Heart right ventricle (tissue), 16 donors: Measurements from ENCODE around the gene ADGRL3. TPM values are rescaled to one million over a fixed set of nuclear protein-coding genes. Genes with fewer than 3 reads are reported as not detected.

ENCODE experiments used
- ATAC-seq, 8 donors: fragments of 200-7000 bp; cut with Tn5 transposase; one replicate each; pipeline ENCODE4 v1.9.1; 2020; ENCODE audit warnings: mild to moderate bottlenecking in 8 of 8, moderate library complexity in 8 of 8, moderate number of reproducible peaks in 1 of 8
- DNase-seq, 2 donors: peaks; one replicate each; pipeline ENCODE4 v3.0.0-alpha.2; 2020
- H3K27ac ChIP-seq, 10 donors: fragments of 200-600 bp; sonication (generic) in 2 of 10; one replicate each; pipeline versions ENCODE4 v1.5.0 to v1.8.0; 2020 to 2022; ENCODE audit warnings: mild to moderate bottlenecking in 3 of 10
- H3K27me3 ChIP-seq, 7 donors: fragments of 200-600 bp; one replicate each; pipeline ENCODE4 v1.8.0; 2021 to 2022; ENCODE audit warnings: mild to moderate bottlenecking in 2 of 7
- H3K36me3 ChIP-seq, 9 donors: fragments of 200-600 bp; sonication (generic) in 1 of 9; one replicate each; pipeline versions ENCODE4 v1.5.0 to v1.8.0; 2020 to 2022; ENCODE audit warnings: mild to moderate bottlenecking in 2 of 9
- H3K4me1 ChIP-seq, 9 donors: fragments of 200-600 bp; sonication (generic) in 1 of 9; one replicate each; pipeline versions ENCODE4 v1.5.0 to v1.8.0; 2020 to 2022; ENCODE audit warnings: mild to moderate bottlenecking in 4 of 9
- H3K4me3 ChIP-seq, 10 donors: fragments of 200-600 bp; sonication (generic) in 2 of 10; one replicate each; pipeline versions ENCODE4 v1.5.0 to v1.8.0; 2020 to 2022; ENCODE audit warnings: mild to moderate bottlenecking in 7 of 10, moderate library complexity in 2 of 10
- H3K9me3 ChIP-seq, 11 donors: fragments of 200-600 bp in 10 of 11; sonication (generic) in 2 of 11; one replicate each; pipeline versions ENCODE4 v1.5.0 to v1.8.0; 2013 to 2022; ENCODE audit warnings: mild to moderate bottlenecking in 2 of 11, control low read depth in 1 of 11, moderate library complexity in 1 of 11
- WGBS, 2 donors: extraction: QIAGEN DNeasy Blood & Tissue Kit; methylation state at CpG; one replicate each; pipeline ENCODE4 v1.1.7; 2013; ENCODE audit warnings: inconsistent platforms in 1 of 2; 5-methylcytosine and 5-hydroxymethylcytosine counted together
- intact Hi-C, 10 donors: fragments of 100-400 bp; cut with DNase I; formaldehyde crosslinking; loops; one replicate each; pipeline versions ENCODE4 v1.11.1 to v1.14.2; 2022
- polyA plus RNA-seq, 2 donors: library from polyadenylated mRNA; stranded (reverse); fragments of 200-250 nt; gene quantifications; one replicate each; pipeline ENCODE4 v1.2.3, GENCODE V29; 2013
- total RNA-seq, 10 donors: library from RNA; stranded (reverse); fragmentation: NEBNext Ultra II Directional in 3 of 10; extraction: Animal tissue kit (Norgen Biotek cat#: 25700) in 3 of 10; gene quantifications; one replicate each; pipeline versions ENCODE4 v1.2.1 to v1.2.4, GENCODE V29; 2021 to 2023
- TF ChIP-seq, protein P1 (sequence below), 9 donors: fragments of 200-600 bp; sonication (generic) in 2 of 9; IDR thresholded peaks; one replicate each; pipeline versions ENCODE4 v1.5.0 to v1.8.0; 2021 to 2022; ENCODE audit warnings: antibody characterized with exemption in 9 of 9, mild to moderate bottlenecking in 5 of 9, moderate library complexity in 1 of 9
- donor health status: Arrhythmogenic right ventricular cardiomyopathy.
- donor health status: ischemic (EF 13 %, LVEDD 7.1; RV severe dilation, severe dysfunction).
- donor health status: healthy with polysubstance abuse.
- donor health status: DM: no; HTN: yes; CAD: no.
- donor health status: DM: no; HTN: no; CAD: no.
- donor health status: ischemic (EF 25% LVEDD 6.9; RV normal size, moderate dysfunction).
- donor health status: ischemic (EF 25% LVEDD 5.7; RV mildly dilated, moderate dysfunction).
- donor health status: healthy.
- donor health status: DM: yes; HTN: yes; CAD: no.
- donor health status: Ischemic cardiomyopathy.
- donor health status: ischemic (EF 35%, LVEDD 5.7; RV mildly dilated, moderate dysfunction).
- donor health status: nonischemic (EF 11% LVEDD 7.7; RV severe dilation, severe dysfunction).
- donor health status: DM: yes; HTN: yes; CAD: no.
- donor health status: PGD.
- donor health status: ischemic (EF 29% LVEDD 5.4; RV normal size, mild dysfunction).
- donor health status: nonischemic (EF 23%, LVEDD 6.1; RV moderate dilation, normal function).

The ADGRL3 gene
- total and polyA plus RNA-seq, 12 donors = 0.36 to 20.9 (median 4.6) TPM

GRCh38 chr4:61877266-61877665, 677.1 kb downstream of the ADGRL3 start:
- ATAC-seq = no peak
- TF ChIP-seq, protein P1, sequence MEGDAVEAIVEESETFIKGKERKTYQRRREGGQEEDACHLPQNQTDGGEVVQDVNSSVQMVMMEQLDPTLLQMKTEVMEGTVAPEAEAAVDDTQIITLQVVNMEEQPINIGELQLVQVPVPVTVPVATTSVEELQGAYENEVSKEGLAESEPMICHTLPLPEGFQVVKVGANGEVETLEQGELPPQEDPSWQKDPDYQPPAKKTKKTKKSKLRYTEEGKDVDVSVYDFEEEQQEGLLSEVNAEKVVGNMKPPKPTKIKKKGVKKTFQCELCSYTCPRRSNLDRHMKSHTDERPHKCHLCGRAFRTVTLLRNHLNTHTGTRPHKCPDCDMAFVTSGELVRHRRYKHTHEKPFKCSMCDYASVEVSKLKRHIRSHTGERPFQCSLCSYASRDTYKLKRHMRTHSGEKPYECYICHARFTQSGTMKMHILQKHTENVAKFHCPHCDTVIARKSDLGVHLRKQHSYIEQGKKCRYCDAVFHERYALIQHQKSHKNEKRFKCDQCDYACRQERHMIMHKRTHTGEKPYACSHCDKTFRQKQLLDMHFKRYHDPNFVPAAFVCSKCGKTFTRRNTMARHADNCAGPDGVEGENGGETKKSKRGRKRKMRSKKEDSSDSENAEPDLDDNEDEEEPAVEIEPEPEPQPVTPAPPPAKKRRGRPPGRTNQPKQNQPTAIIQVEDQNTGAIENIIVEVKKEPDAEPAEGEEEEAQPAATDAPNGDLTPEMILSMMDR (IDR thresholded peaks at IDR 0.05) = no peak

GRCh38 chr4:61877893-61878292, 677.8 kb downstream of the ADGRL3 start:
- Histone ChIP-seq H3K4me1 (no peaks in the 10 kb centered on the region), H3K27me3 (no peaks in the 10 kb centered on the region), H3K36me3 (no peaks in the 10 kb centered on the region), H3K9me3 (peaks cover 0 to 9% (median 0%) of the 10 kb centered on the region in 11 donors), H3K27ac (no peak overlapping the region), H3K4me3 (no peak overlapping the region)
- 84 to 92% methylated on average over 2 of the region's 2 CpGs for WGBS, 2 donors
- ATAC-seq (no peak), DNase-seq (no peak)
- intact Hi-C loops = no loop called here
- TF ChIP-seq, protein P1 (IDR thresholded peaks at IDR 0.05) = no peak

More at GRCh38 chr4:61877266-61877665, 677.1 kb downstream of the ADGRL3 start:
- H3K9me3 ChIP-seq = peaks cover 0 to 5% (median 0%) of the 10 kb centered on the region in 11 donors
- intact Hi-C loops = no loop called here
- H3K36me3 ChIP-seq = no peaks in the 10 kb centered on the region
- no peak overlapping the region for H3K4me3 ChIP-seq
- no peaks in the 10 kb centered on the region for H3K27me3 ChIP-seq
- no peak for DNase-seq
- no peaks in the 10 kb centered on the region for H3K4me1 ChIP-seq
- no peak overlapping the region for H3K27ac ChIP-seq

GRCh38 chr4:61882381-61882780, 682.3 kb downstream of the ADGRL3 start:
- intact Hi-C loops = no loop called here
- no peaks in the 10 kb centered on the region for H3K27me3 ChIP-seq
- TF ChIP-seq, protein P1 (IDR thresholded peaks at IDR 0.05) = no peak
- 41% methylated on average over 2 of the region's 2 CpGs for WGBS, 2 donors
- no peak overlapping the region for H3K4me3 ChIP-seq
- peaks cover 0 to 2% (median 0%) of the 10 kb centered on the region in 9 donors for H3K4me1 ChIP-seq
- H3K36me3 ChIP-seq = no peaks in the 10 kb centered on the region
- H3K27ac ChIP-seq = no peak overlapping the region
- peaks cover 0 to 9% (median 0%) of the 10 kb centered on the region in 11 donors for H3K9me3 ChIP-seq
- ATAC-seq (peak in 1 of 8 donors; percentile 53), DNase-seq (no peak)

GRCh38 chr4:61886131-61886530, 686.0 kb downstream of the ADGRL3 start:
- Histone ChIP-seq H3K27ac (no peak overlapping the region), H3K4me3 (peak overlapping the region in 1 of 10 donors; percentile 14), H3K36me3 (no peaks in the 10 kb centered on the region), H3K4me1 (peaks cover 0 to 2% (median 0%) of the 10 kb centered on the region in 9 donors), H3K9me3 (peaks cover 0 to 6% (median 0%) of the 10 kb centered on the region in 11 donors), H3K27me3 (no peaks in the 10 kb centered on the region)
- 22 to 38% methylated on average over 1 of the region's 1 CpG for WGBS, 2 donors
- DNase-seq (no peak), ATAC-seq (no peak)
- intact Hi-C loops = no loop called here
- TF ChIP-seq, protein P1 (IDR thresholded peaks at IDR 0.05) = no peak
